GM23338 (cell line): ENCODE data around the gene DOP1A. TPM values are rescaled to one million over a fixed set of nuclear protein-coding genes. Genes with fewer than 3 reads are reported as not detected.

Experiments
- ATAC-seq: fragments of 200-7000 bp; cut with Tn5 transposase; 3 replicates; pipeline ENCODE4 v1.9.1; 2020
- DNase-seq: peaks from one replicate; pipeline ENCODE4 v3.0.0-alpha.2; 2015; ENCODE audit warnings: low spot score
- H2AFZ ChIP-seq: fragments of 200-600 bp; sonication (generic); 2 replicates; pipeline ENCODE4 v1.8.0; 2016; ENCODE audit warnings: antibody characterized with exemption, mild to moderate bottlenecking, moderate library complexity
- H3F3A ChIP-seq: fragments of 200-600 bp; sonication (generic); replicated peaks from 2 replicates; pipeline ENCODE4 v1.8.0; 2017; ENCODE audit warnings: antibody characterized with exemption, mixed run types, low read depth
- H3K27ac ChIP-seq: fragments of 200-600 bp; sonication (generic); 2 replicates; pipeline ENCODE4 v1.6.1; 2016; ENCODE audit warnings: low read depth
- H3K27me3 ChIP-seq: fragments of 200-600 bp; sonication (generic); 2 replicates; pipeline ENCODE4 v1.8.0; 2016; ENCODE audit warnings: mild to moderate bottlenecking, mixed run types, moderate library complexity; ENCODE audit not compliant: insufficient read depth
- H3K36me3 ChIP-seq: fragments of 200-600 bp; sonication (generic); 2 replicates; pipeline ENCODE4 v1.8.0; 2016; ENCODE audit warnings: mild to moderate bottlenecking; ENCODE audit not compliant: insufficient read depth
- H3K4me1 ChIP-seq: fragments of 200-600 bp; sonication (generic); 2 replicates; pipeline ENCODE4 v1.8.0; 2016; ENCODE audit warnings: mild to moderate bottlenecking, moderate library complexity; ENCODE audit not compliant: insufficient read depth
- H3K4me2 ChIP-seq: fragments of 200-600 bp; sonication (generic); 2 replicates; pipeline ENCODE4 v1.7.1; 2017; ENCODE audit warnings: mixed run types
- H3K4me3 ChIP-seq: fragments of 200-600 bp; sonication (generic); 2 replicates; pipeline ENCODE4 v1.6.1; 2016; ENCODE audit warnings: mixed run types
- H3K79me2 ChIP-seq: fragments of 200-600 bp; sonication (generic); replicated peaks from 2 replicates; pipeline ENCODE4 v1.8.0; 2017; ENCODE audit warnings: mild to moderate bottlenecking; ENCODE audit not compliant: insufficient read depth
- H3K9me2 ChIP-seq: fragments of 200-600 bp; sonication (generic); 2 replicates; pipeline ENCODE4 v1.8.0; 2017; ENCODE audit not compliant: insufficient read depth
- H4K20me1 ChIP-seq: fragments of 200-600 bp; sonication (generic); replicated peaks from 2 replicates; pipeline ENCODE4 v1.8.0; 2017; ENCODE audit warnings: mild to moderate bottlenecking; ENCODE audit not compliant: insufficient read depth
- H3K27ac Mint-ChIP-seq: 2 replicates; pipeline ENCODE4 v1.8.0; 2020; ENCODE audit warnings: inconsistent platforms, mild to moderate bottlenecking, moderate library complexity, mixed read lengths
- H3K27me3 Mint-ChIP-seq: 3 replicates; pipeline ENCODE4 v1.8.0; 2022; ENCODE audit warnings: low read depth, mild to moderate bottlenecking, moderate library complexity, mixed read lengths, inconsistent platforms; ENCODE audit not compliant: insufficient read depth, poor library complexity
- H3K36me3 Mint-ChIP-seq: 3 replicates; pipeline ENCODE4 v1.8.0; 2021; ENCODE audit warnings: low read depth, mild to moderate bottlenecking, inconsistent platforms, moderate library complexity, mixed read lengths
- H3K4me1 Mint-ChIP-seq: 3 replicates; pipeline ENCODE4 v1.8.0; 2020; ENCODE audit warnings: mild to moderate bottlenecking, inconsistent platforms, mixed read lengths
- H3K4me3 Mint-ChIP-seq: 3 replicates; pipeline ENCODE4 v1.8.0; 2021; ENCODE audit warnings: moderate library complexity, mild to moderate bottlenecking, inconsistent platforms, mixed read lengths
- H3K9me3 Mint-ChIP-seq: 3 replicates; pipeline ENCODE4 v1.8.0; 2020; ENCODE audit warnings: moderate library complexity, mild to moderate bottlenecking, inconsistent platforms, mixed read lengths
- CREB1 ChIP-seq: fragments of 250-450 bp; sonication (Bioruptor Pico); IDR thresholded peaks from 2 replicates; pipeline ENCODE4 v1.5.0; 2020; ENCODE audit warnings: low read depth, mild to moderate bottlenecking, moderate library complexity
- EZH2 ChIP-seq: fragments of 200-600 bp; sonication (generic); IDR thresholded peaks from one replicate; pipeline ENCODE4 v1.8.0; 2017; ENCODE audit warnings: antibody characterized with exemption, mild to moderate bottlenecking, low read depth; ENCODE audit not compliant: unreplicated experiment
- EZH2phosphoT487 ChIP-seq: fragments of 200-600 bp; sonication (generic); IDR thresholded peaks from one replicate; pipeline ENCODE4 v1.8.1; 2018; ENCODE audit warnings: antibody characterized with exemption; ENCODE audit not compliant: unreplicated experiment
- JUNB ChIP-seq: IDR thresholded peaks from one replicate; pipeline ENCODE4 v1.6.1; 2016; ENCODE audit warnings: antibody characterized with exemption; ENCODE audit not compliant: unreplicated experiment
- NANOG ChIP-seq: IDR thresholded peaks from 2 replicates; pipeline ENCODE4 v1.6.1; 2016; ENCODE audit warnings: antibody characterized with exemption, borderline replicate concordance
- POLR2AphosphoS5 ChIP-seq: IDR thresholded peaks from 2 replicates; pipeline ENCODE4 v1.6.1; 2016; ENCODE audit warnings: antibody characterized with exemption, low read depth
- STAT1 ChIP-seq: IDR thresholded peaks from one replicate; pipeline ENCODE4 v1.6.1; 2016; ENCODE audit warnings: antibody characterized with exemption; ENCODE audit not compliant: unreplicated experiment
- ZNF114 ChIP-seq: fragments of 250-450 bp; sonication (Bioruptor Pico); IDR thresholded peaks from 2 replicates; pipeline ENCODE4 v1.5.0; 2020; ENCODE audit warnings: mild to moderate bottlenecking, moderate library complexity
- ZNF331 ChIP-seq: fragments of 250-450 bp; sonication (Bioruptor Pico); IDR thresholded peaks from 2 replicates; pipeline ENCODE4 v1.5.0; 2020; ENCODE audit warnings: low read depth, mild to moderate bottlenecking, moderate library complexity
- polyA plus RNA-seq: library from polyadenylated mRNA; unstranded; fragments of >200 nt; fragmentation: Nextera tagmentation; extraction: Ambion mirVana; gene quantifications from 2 replicates; pipeline ENCODE4 v1.2.1, GENCODE V29; 2016
- total RNA-seq: library from RNA; depleted of rRNA; stranded (reverse); fragments of >200 nt; shearing (Covaris generic); gene quantifications from 2 replicates; pipeline ENCODE4 v1.2.3, GENCODE V29; 2014
- TF ChIP-seq, protein P1 (sequence below): fragments of 250-450 bp; sonication (Bioruptor Pico); IDR thresholded peaks from 2 replicates; pipeline ENCODE4 v1.5.0; 2020; ENCODE audit warnings: mild to moderate bottlenecking, moderate library complexity
- TF ChIP-seq, protein P2 (sequence below): IDR thresholded peaks from one replicate; pipeline ENCODE4 v1.6.1; 2018; ENCODE audit warnings: antibody characterized with exemption; ENCODE audit not compliant: unreplicated experiment
- TF ChIP-seq, protein P3 (sequence below), 2 experiments: fragments of 200-600 bp in 1 of 2; sonication (generic) in 1 of 2; conservative IDR thresholded peaks; 2 replicates each; pipeline versions ENCODE4 v1.5.1 to v1.6.1; 2016 to 2017; ENCODE audit warnings: antibody characterized with exemption in 2 of 2, low read depth in 2 of 2, mild to moderate bottlenecking in 2 of 2, moderate library complexity in 1 of 2

DOP1A gene
- total and polyA plus RNA-seq, 2 experiments from 2014 or later, result 3.9 to 18.6 TPM

DNA sequence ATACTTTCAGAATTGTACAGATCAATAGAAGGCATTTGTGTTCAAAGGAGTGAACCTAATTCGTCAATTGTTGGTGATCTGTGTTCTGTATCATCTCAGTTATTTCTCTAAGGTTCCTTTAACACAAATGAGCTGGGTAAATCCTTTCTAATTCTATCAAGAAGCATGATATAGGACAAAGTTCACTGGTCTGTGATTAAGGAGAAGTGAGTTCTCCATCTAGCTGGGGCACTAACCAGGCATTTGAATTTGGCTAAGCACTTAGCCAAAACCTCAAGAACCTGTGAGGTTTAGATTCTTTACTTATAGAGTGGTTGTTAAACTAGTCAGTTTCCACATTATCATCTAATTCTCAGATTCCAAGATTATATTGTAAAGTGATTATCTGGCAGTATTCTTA, 50.3 kb downstream of the DOP1A start (continued):
- TF ChIP-seq, protein P1, sequence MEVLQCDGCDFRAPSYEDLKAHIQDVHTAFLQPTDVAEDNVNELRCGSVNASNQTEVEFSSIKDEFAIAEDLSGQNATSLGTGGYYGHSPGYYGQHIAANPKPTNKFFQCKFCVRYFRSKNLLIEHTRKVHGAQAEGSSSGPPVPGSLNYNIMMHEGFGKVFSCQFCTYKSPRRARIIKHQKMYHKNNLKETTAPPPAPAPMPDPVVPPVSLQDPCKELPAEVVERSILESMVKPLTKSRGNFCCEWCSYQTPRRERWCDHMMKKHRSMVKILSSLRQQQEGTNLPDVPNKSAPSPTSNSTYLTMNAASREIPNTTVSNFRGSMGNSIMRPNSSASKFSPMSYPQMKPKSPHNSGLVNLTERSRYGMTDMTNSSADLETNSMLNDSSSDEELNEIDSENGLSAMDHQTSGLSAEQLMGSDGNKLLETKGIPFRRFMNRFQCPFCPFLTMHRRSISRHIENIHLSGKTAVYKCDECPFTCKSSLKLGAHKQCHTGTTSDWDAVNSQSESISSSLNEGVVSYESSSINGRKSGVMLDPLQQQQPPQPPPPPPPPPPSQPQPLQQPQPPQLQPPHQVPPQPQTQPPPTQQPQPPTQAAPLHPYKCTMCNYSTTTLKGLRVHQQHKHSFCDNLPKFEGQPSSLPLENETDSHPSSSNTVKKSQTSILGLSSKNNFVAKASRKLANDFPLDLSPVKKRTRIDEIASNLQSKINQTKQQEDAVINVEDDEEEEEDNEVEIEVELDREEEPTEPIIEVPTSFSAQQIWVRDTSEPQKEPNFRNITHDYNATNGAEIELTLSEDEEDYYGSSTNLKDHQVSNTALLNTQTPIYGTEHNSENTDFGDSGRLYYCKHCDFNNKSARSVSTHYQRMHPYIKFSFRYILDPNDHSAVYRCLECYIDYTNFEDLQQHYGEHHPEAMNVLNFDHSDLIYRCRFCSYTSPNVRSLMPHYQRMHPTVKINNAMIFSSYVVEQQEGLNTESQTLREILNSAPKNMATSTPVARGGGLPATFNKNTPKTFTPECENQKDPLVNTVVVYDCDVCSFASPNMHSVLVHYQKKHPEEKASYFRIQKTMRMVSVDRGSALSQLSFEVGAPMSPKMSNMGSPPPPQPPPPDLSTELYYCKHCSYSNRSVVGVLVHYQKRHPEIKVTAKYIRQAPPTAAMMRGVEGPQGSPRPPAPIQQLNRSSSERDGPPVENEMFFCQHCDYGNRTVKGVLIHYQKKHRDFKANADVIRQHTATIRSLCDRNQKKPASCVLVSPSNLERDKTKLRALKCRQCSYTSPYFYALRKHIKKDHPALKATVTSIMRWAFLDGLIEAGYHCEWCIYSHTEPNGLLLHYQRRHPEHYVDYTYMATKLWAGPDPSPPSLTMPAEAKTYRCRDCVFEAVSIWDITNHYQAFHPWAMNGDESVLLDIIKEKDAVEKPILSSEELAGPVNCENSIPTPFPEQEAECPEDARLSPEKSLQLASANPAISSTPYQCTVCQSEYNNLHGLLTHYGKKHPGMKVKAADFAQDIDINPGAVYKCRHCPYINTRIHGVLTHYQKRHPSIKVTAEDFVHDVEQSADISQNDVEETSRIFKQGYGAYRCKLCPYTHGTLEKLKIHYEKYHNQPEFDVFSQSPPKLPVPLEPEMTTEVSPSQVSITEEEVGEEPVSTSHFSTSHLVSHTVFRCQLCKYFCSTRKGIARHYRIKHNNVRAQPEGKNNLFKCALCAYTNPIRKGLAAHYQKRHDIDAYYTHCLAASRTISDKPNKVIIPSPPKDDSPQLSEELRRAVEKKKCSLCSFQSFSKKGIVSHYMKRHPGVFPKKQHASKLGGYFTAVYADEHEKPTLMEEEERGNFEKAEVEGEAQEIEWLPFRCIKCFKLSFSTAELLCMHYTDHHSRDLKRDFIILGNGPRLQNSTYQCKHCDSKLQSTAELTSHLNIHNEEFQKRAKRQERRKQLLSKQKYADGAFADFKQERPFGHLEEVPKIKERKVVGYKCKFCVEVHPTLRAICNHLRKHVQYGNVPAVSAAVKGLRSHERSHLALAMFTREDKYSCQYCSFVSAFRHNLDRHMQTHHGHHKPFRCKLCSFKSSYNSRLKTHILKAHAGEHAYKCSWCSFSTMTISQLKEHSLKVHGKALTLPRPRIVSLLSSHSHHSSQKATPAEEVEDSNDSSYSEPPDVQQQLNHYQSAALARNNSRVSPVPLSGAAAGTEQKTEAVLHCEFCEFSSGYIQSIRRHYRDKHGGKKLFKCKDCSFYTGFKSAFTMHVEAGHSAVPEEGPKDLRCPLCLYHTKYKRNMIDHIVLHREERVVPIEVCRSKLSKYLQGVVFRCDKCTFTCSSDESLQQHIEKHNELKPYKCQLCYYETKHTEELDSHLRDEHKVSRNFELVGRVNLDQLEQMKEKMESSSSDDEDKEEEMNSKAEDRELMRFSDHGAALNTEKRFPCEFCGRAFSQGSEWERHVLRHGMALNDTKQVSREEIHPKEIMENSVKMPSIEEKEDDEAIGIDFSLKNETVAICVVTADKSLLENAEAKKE (CRISPR knock-in tag), result no peak
- TF ChIP-seq EZH2phosphoT487 (no peak), STAT1 (no peak), NANOG (no peak), EZH2 (no peak), CREB1 (CRISPR knock-in tag) (no peak), ZNF331 (CRISPR knock-in tag) (no peak)

DNA sequence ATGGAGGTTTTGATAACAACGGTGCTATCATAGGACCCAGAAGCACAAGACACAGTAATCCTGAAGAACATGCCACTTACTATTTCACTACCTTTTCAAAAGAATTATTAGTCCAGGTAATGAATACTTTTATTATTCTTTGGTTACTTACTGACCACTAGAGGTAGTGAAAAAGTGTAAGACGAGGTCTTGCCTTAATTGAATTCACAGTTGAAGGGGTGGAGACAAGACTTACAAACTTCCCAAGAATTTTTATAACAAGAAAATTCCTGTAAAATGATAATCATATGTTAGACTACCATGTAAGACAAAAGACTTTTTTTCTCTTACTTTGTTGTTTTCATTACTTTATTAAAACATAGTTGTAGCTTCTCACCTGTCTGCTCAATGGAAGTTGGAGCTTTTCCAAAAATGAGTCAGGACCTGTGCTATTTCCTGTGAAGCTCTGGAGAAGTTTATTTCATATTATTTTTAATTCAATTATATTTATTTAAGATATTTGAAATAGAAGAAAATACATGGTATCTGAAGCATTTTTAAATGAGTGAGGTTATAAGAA, 52.4 kb downstream of the DOP1A start:
- Histone ChIP-seq H2AFZ (no peak overlapping the region), H3K27ac (no peak overlapping the region), H3K4me1 (no peaks in the 10 kb centered on the region), H3K4me2 (no peak overlapping the region), H3K36me3 (no peaks in the 10 kb centered on the region), H3K4me3 (no peak overlapping the region), H3K79me2 (no peaks in the 10 kb centered on the region), H4K20me1 (no peaks in the 10 kb centered on the region), H3K9me2 (no peaks in the 10 kb centered on the region), H3K27me3 (no peaks in the 10 kb centered on the region), H3F3A (no peaks in the 10 kb centered on the region)
- Mint-ChIP-seq H3K27me3 (no peaks in the 10 kb centered on the region), H3K27ac (no peak overlapping the region), H3K9me3 (no peaks in the 10 kb centered on the region), H3K4me1 (no peaks in the 10 kb centered on the region), H3K36me3 (peaks cover 3% of the 10 kb centered on the region; the same call in 2 of the 3 replicates), H3K4me3 (no peak overlapping the region)
- ATAC-seq, result no peak
- no peak for DNase-seq
- TF ChIP-seq STAT1, result no peak
- TF ChIP-seq ZNF114, result no peak
- TF ChIP-seq, protein P2, sequence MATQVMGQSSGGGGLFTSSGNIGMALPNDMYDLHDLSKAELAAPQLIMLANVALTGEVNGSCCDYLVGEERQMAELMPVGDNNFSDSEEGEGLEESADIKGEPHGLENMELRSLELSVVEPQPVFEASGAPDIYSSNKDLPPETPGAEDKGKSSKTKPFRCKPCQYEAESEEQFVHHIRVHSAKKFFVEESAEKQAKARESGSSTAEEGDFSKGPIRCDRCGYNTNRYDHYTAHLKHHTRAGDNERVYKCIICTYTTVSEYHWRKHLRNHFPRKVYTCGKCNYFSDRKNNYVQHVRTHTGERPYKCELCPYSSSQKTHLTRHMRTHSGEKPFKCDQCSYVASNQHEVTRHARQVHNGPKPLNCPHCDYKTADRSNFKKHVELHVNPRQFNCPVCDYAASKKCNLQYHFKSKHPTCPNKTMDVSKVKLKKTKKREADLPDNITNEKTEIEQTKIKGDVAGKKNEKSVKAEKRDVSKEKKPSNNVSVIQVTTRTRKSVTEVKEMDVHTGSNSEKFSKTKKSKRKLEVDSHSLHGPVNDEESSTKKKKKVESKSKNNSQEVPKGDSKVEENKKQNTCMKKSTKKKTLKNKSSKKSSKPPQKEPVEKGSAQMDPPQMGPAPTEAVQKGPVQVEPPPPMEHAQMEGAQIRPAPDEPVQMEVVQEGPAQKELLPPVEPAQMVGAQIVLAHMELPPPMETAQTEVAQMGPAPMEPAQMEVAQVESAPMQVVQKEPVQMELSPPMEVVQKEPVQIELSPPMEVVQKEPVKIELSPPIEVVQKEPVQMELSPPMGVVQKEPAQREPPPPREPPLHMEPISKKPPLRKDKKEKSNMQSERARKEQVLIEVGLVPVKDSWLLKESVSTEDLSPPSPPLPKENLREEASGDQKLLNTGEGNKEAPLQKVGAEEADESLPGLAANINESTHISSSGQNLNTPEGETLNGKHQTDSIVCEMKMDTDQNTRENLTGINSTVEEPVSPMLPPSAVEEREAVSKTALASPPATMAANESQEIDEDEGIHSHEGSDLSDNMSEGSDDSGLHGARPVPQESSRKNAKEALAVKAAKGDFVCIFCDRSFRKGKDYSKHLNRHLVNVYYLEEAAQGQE, result no peak
- TF ChIP-seq POLR2AphosphoS5, result no peak
- no peak for TF ChIP-seq JUNB
- TF ChIP-seq, protein P3, sequence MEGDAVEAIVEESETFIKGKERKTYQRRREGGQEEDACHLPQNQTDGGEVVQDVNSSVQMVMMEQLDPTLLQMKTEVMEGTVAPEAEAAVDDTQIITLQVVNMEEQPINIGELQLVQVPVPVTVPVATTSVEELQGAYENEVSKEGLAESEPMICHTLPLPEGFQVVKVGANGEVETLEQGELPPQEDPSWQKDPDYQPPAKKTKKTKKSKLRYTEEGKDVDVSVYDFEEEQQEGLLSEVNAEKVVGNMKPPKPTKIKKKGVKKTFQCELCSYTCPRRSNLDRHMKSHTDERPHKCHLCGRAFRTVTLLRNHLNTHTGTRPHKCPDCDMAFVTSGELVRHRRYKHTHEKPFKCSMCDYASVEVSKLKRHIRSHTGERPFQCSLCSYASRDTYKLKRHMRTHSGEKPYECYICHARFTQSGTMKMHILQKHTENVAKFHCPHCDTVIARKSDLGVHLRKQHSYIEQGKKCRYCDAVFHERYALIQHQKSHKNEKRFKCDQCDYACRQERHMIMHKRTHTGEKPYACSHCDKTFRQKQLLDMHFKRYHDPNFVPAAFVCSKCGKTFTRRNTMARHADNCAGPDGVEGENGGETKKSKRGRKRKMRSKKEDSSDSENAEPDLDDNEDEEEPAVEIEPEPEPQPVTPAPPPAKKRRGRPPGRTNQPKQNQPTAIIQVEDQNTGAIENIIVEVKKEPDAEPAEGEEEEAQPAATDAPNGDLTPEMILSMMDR (conservative IDR thresholded peaks at IDR 0.05; ENCODE audit: low read depth in 2 of 2), result no peak
- no peak for TF ChIP-seq CREB1 (CRISPR knock-in tag)
- TF ChIP-seq EZH2phosphoT487, result no peak
- TF ChIP-seq NANOG, result no peak
- TF ChIP-seq ZNF331 (CRISPR knock-in tag), result no peak
